OCI-LY1 (cell line): ENCODE data around the gene INTS6.

Experiments used
- CTCF ChIP-seq: fragments of 200-600 bp; sonication (generic), shearing (Covaris generic); IDR thresholded peaks from 2 replicates; pipeline ENCODE4 v1.5.1; 2017; ENCODE audit warnings: mild to moderate bottlenecking, antibody characterized with exemption, low read length, moderate library complexity, mixed read lengths
- EZH2 ChIP-seq: fragments of 200-600 bp; sonication (generic), shearing (Covaris generic); IDR thresholded peaks from 2 replicates; pipeline ENCODE4 v1.8.0; 2017; ENCODE audit warnings: borderline replicate concordance, mixed run types, mild to moderate bottlenecking, antibody characterized with exemption, low read length, moderate library complexity, mixed read lengths

GRCh38 chr13:51318876-51319275 lies 134.0 kb downstream of the INTS6 start:
- TF ChIP-seq CTCF (no peak), EZH2 (no peak)
